T-helper 9 cell (primary cell): ENCODE measurements around the gene SLC39A10.
A peak's percentile ranks its signal among the peaks of the same experiment; 100 is the strongest.
"Not testable (repeated sequence)": the region's sequence is repeated elsewhere in the genome, so short reads cannot be mapped to it uniquely, and the experiment has no call there.

Source experiments
- DNase-seq: peaks from one replicate; pipeline ENCODE4 v3.0.0-alpha.2; 2020
- total RNA-seq, 2 donors: gene quantifications; one replicate each; lab custom pipeline; 2026; lab: John Stamatoyannopoulos, UW

Gene SLC39A10
- 65.4 to 67.8 reads per million in 2 donors for total RNA-seq

DNA sequence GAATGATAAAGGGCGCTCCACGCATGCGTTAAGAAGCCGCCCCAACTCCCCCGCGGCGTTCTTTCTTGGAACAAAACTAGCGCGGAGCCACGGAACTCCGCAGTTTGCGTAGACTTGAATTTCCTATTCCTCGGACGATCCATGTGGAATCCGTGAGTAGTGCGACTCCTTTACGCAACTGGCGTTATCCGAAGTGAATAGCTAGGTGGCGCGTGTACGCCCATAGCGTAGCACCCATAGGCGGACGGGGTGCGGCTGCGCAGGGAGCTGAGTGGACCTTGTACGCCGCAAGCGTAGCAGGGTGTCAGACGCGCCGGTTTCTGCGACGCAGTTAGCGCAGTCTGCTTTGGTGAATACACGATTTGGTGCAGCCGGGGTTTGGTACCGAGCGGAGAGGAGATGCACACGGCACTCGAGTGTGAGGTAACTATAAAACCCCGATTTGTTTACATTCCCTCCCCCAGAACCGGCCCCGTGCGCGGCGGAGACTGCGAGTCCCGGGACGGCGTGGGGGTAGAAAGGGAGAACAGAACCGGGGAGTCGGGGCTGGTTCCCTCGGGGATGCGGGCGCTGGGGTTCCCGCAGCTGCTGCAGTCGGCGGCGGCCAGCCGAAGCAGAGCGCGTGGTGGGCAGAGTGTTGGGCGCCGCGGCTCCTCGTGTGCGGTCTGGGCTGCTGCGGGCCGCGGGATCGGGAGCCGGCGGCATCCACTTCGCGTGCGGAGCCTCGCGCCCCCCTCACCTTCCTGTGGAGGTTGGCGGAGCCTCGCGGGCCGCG is at the start of gene SLC39A10:
Gene SLC39A10 (plus strand): TSS at position 368 of the 775 bp plus-strand sequence. CDS start 22,817 bp downstream, outside the sequence.
- peak; percentile 96 for DNase-seq

- DNase-seq = no peak
These were observed 48.1 kb upstream of the SLC39A10 start for GRCh38 chr2:195608768-195609454.

GRCh38 chr2:195610717-195611116 is 46.3 kb upstream of the SLC39A10 start:
- no peak for DNase-seq

- no peak for DNase-seq
These were observed 44.2 kb upstream of the SLC39A10 start for GRCh38 chr2:195612611-195613495.

DNA sequence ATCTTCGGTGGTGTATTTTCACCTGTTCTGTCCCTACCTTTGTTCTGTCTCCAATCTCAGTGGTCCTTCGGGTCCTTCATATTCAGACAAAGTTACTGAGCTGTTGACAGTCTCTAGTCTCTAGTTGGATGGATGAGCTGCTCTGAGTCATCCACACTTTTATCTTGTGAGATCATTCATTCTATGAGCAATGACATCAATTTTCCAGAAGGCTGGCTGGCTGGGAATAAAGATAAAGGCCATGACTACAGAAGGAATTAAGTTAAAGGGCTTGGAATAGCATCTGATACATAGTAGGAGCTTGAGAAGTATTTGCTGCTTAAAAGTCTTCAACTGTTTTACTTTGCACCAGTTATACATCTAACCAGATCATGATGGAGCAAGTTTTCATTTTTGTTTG is 43.1 kb upstream of the SLC39A10 start:
- DNase-seq = no peak

DNA sequence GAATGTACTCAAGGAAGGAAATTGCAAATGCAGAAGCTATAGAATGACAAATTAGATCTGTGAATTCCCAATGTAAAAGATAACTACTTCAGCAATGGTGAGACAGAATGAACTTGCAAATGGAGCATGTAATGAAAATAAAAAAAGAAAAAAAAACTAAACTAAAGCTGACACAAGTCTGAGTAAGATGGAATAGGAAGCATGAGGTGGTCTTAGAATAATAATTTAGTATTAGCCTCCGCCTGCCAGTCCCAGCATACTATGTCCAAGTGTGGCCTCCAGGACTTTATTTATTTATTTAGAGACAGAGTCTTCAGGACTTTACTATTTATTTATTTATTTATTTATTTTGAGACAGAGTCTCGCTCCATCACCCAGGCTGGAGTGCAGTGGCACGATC is 37.4 kb upstream of the SLC39A10 start:
- DNase-seq = no peak

DNA sequence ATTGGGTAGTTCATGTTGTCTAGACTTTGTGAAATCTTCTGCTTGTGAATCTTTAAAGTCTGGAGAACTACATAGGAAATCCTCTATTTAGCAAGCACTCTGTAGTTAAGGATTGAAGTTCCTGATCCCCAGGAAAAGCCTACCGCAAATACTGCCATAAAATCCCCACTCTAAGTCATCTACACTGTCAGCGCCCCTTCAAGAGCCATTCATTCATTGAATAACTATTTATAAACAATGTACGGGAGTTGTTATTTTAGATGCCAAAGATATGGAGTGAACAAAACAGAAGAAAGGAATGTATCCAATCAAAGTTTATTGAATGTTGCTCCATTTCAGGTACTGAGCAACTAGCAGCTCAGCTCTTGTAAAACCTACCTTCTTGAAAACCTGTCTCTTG is 36.5 kb upstream of the SLC39A10 start:
- DNase-seq = no peak

DNA sequence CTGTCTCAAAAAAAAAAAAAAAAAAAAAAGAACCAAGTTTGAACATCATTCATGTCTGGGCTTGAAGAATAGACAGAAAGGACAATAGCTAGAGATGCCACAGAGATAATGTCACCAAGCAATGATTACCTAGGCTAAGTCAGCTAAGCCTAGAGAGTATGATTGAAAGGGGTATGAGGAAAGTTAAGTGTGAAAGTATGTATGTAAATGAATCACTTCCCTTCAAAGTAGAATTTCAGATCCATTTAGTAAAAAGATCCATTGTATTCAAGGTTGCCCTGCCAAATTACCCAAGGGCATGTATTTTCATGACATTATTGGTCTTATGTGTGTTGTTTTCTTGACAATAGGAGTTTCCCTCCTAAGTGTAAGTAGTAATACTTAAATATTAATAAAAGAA is 34.1 kb upstream of the SLC39A10 start:
- no peak for DNase-seq

DNA sequence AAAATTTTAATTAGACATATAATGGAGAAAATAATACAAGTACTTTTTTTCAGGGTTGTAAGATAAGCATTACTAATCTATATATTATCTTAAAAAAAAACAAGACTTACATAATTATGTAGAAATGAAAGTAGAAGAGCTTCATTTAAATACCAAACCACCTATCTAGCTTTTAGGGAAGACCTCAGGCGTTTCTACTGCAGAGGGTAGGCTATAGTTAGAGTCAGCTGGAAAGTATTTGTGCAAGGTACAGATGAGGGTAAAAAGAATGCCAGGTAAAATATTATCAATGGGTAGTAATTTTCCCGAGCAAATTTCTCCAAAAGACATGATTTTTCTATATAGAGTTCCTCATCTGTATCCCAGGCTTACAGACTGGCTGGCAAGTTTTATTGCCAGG is 30.5 kb upstream of the SLC39A10 start:
- no peak for DNase-seq

DNA sequence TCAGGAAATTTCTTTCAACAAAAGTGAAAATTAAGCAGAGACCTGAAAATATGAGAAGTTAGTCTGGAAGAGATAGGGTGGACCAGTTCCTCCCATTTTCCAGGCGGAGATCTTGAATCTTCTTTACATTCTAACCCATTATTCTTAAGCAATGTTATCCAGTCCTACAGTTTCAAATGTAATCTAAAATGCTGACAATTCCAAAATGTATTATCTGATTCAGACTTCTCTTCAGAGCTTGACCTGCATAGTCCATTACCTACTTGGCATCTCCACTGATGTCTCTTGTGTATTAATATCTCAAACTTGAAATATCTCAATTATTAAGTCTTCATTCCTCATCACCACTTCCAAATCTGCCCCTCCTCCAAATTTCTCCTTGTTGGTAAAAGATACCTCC is 28.4 kb upstream of the SLC39A10 start:
- no peak for DNase-seq

DNA sequence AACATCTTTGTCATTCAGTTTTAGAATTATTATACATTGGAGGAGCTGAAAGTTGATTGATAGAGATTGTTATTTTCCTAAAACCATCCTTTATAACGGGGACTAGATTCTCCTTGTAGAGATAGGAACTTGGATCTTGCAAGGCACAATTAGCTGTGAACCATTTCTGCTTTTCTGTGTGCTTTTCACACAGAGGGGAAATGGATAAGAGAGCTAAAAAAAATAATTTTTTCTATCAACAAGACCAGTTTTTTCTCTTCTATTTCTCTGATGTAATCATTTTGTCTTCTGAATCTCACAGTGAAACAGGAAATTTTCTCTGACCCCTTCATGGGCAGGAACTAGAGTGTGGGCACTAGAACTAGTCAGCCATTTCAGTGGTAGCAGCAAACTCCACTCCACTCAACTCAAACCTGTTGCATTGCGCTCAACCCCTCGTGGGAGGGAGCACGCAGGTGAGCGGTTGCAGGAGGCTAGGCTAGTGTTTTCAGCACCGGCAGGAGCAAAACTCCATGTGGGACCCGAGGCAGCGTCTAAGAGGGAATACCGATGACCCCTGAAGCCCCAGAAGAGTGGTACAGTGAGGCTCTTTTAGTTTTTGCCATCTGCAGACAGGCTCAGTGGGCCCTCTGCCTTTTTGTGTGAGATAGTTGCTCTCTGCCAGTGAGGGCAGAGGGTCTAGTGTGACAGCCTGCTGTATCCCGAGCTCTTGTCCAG is 24.0 kb upstream of the SLC39A10 start:
- no peak for DNase-seq

DNA sequence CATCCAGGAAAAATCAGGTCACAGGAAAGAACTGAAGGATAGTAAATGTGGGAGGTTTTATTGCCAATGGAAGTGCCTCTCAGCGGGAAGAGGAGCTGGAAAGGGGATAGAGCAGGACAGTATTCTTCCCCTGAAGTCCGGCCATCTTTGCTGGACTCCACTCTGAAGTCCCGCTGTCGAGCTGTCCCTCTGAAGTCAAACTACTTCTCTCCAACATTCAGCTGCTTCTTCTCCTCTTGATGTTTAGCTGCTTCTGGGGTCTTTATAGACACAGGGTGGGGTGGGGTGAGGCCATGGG is 23.5 kb upstream of the SLC39A10 start:
- DNase-seq = no peak

- DNase-seq = no peak
These were observed 23.1 kb upstream of the SLC39A10 start for GRCh38 chr2:195633974-195634373.

DNA sequence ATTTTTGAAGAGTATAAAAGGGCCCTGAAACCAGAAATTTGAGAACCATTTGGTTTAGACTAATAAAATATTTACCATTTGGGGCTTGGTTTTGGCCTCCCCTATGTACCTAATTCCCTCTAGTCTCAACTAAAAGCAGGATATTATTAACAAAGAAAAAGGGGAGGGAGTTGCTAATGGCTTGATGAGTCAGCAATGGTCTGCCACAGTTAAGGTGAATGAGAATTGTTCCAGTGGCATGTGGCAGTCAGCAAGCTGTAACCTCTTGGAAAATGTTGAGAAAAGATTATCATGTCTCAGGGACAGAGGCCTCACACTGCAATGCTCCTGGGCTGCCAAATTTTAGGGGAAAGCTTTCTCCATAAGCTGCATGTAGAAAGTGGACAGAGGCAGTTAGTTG is 20.1 kb upstream of the SLC39A10 start:
- no peak for DNase-seq

- DNase-seq = no peak
These were observed 18.3 kb upstream of the SLC39A10 start for GRCh38 chr2:195638750-195639149.

DNA sequence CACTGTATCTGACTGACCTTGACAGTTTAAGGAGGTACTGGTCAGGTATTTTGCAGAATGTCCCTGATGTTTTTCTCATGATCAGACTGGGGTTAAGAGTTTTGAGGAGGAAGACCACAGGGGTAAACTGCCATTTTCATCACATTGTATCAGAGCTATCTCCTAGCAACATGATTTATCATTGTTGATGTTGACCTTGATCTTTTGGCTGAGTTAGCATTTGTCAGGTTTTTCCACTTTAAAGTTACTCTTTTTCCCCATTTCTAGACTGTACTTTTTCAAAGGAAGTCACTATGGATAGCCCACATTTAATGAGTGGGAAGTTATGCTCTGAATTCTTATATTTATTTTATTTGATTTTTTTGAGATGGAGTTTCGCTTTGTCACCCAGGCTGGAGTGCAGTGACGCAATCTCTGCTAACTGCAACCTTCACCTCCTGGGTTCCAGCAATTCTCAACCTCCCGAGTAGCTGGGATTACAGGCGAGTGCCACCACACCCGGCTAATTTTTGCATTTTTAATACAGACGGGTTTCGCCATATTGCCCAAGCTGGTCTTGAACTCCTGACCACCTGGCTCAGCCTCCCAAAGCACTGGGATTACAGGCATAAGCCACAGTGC is 17.7 kb upstream of the SLC39A10 start:
- no peak for DNase-seq

DNA sequence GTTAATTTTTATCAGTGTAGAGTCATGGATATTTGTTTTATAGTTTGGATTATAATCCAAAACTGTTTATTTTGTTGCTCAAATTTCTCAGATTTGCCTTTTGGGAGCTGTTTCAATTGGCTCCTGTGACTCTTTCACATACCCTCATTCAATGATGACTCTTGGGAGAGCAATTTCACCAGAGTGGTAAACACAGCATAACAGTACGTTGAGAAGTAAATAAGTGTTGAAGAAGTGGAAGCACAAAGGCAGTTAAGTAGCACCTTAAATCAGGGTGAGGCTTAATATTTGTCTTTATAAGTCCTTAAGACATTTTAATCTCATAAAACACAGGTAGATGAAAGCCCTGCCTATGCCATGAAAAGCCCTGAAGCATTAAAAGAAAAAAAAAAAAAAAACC is 17.1 kb upstream of the SLC39A10 start:
- no peak for DNase-seq

DNA sequence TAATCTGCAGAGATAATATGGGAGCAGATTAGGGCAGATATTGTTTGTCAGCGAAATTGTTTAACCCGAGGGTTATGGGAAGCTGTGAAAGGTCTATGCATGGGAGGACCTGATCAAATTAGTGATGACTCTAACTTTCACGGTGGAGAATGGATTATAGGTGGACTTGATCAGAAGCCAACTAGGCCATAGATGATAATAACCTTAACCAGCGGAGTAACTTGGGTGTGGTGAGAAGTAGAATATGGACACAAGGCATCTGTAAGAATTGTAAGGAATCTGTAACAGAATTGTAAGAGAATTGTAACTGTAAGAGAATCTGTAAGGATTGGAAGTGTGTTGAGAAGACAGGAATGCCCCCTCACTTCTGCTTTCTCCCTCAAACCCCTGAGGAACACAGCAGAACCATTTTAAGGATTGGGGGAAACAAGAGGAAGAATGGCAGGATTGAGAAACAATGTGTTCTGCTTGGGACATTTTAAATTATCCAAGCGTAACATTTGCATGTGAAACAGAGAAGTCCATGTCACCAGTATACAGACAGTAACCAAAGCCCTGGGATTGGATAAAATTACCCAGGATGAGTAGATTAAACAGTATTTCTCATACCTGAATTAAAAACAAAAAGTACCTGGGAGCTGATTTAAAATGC is 14.9 kb upstream of the SLC39A10 start:
- no peak for DNase-seq

- no peak for DNase-seq
These were observed 14.4 kb upstream of the SLC39A10 start for GRCh38 chr2:195642679-195643068.

DNA sequence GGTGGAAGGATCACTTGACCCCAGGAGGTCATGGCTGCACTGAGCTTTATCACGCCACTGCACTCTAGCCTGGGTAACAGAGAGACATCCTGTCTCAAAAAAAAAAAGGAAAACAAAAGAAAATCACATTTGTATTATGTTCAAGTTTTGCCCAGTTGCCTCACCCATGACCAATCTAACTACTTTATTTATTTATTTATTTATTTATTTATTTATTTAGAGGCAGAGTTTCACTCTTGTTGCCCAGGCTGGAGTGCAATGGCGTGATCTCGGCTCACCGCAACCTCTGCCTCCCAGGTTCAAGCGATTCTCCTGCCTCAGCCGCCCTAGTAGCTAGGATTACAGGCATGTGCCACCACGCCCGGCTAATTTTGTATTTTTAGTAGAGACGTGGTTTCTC is 12.3 kb upstream of the SLC39A10 start:
- DNase-seq = not testable (repeated sequence)

GRCh38 chr2:195645413-195645812 is 11.6 kb upstream of the SLC39A10 start:
- DNase-seq = no peak

DNA sequence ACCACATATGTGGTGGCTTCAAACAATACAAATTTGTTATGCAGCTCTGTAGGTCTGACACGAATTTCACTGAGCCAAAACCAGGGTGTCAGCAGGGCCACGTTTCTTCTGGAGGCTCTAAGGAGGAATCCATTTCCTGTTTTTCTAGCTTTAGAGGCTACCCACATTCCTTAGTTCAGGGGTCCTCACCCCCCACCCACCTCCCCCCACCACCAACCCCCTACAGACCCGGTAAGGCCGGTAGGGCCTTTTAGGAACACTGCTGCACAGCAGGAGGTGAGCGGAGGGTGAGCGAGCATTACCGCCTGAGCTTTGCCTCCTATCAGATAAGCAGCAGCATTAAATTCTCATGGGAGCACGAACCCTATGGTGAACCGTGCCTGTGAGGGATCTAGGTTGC is 10.6 kb upstream of the SLC39A10 start:
- DNase-seq = no peak
